ENCODE measurements around the gene MKNK1. TPM values are rescaled to one million over a fixed set of nuclear protein-coding genes. Genes with fewer than 3 reads are reported as not detected.

Gene MKNK1
- total RNA-seq, 2 experiments from 2014 or later: 28.3 to 28.9 TPM

DNA sequence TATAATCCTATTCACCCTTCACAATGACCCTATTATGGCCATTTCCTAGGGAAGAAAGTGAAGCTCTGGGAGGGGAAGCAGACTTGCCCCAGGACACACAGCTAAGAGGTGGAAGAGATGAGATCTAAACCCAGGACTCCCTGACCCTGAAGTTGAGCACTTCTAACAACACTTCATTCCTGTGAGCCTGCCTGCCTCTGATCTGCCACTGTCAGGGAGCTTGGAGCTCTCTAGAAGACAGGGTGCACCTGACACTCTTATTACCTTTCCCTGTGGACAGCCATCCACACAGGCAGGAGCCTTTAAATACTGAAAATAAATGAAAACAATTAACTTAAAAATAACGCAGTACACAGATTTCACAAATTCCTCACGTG, 599 bp downstream of the MKNK1 start:
- ChIA-PET CTCF (interaction anchor here (1.3 kb wide), 1 partner anchor 21 kb away, joined by 5 read pairs; no protein-coding TSS in a partner anchor), POLR2A (interaction anchor here (1.0 to 2.0 kb wide), 5 partner anchors 8 to 64 kb away, joined by 3 to 18 read pairs (median 7); partner anchors contain the start of genes ATPAF1 and MOB3C)

DNA sequence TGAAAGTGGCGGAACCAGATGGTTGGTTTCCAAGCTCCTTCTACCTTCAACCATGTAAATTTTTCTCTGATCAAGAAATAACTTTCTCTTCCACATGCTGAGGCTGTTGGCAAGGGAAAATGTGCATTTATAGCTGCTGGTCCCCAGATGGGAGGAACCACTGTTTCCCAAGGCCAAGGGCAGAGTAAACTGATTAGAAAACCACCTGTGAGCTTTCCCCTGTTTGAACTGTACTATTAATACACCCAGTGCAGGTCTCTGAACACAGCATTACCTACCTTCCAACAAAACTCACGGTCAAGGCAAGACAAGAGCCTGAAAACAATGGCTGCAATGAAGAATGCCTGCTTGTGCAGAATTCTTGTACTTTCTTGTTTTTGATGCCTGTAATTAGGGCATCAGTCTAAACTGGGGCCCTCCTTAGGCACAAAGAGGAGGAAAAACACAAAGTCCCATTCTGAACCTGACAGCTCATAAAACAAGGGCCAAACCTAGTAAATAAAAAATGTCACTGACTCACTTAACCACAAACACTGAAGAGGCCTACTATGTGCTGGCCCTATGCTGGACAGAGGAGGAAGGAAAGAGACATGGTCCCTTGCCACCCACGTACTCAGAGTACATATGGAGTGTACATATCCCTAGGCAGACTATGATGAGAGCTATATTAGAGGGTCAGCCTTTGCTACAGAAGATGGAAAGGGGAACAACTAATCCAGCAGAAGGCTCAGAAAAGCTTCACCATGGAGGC, 2.6 kb downstream of the MKNK1 start:
- POLR2A ChIA-PET: no interaction called here
- CTCF ChIA-PET: interaction anchor here (0.6 kb wide), 1 partner anchor 869 kb away, joined by 6 read pairs; no protein-coding TSS in a partner anchor

DNA sequence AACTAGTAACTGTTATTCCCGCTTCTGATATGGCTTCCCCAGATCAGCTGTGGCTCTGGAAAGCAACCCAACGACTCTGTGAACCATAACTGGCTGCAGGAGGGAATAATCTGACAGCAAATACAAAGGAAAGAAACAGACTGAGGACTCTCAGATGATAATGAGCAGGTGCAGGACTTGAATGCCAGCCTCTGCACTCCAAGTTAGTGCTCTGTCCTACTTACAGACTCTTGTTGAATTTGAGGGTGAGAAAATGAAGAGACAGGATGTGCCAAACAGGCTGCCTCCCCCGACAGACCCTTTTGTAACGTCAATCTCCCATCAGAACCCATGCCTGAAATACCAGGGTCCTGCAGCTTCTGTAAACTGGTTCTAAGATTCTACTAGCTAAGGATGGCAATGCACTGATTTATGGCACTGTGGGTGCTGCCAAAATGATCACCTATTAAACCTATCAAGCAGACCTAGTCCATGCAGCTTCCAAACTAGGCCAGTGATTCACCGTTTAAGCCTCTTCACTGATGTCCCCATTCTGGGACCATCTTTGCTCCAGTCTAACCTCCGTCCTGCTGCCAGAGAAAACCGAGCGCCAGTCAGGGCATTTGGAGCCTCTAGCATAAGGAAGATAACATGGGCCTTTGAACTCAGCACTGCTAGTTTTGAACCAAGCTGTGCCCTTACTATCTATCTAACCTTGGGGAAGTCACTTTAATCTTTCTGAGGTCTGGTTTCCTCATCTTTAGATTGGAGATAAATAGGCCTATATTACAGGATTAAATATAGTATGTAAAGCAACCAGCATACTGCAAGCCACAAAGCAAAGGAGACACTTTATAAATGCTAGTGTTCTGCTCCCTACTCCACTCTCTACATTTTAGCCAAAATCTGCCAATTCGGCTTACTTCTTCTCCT, 4.8 kb downstream of the MKNK1 start:
- POLR2A ChIA-PET: no interaction called here
- CTCF ChIA-PET: no interaction called here

DNA sequence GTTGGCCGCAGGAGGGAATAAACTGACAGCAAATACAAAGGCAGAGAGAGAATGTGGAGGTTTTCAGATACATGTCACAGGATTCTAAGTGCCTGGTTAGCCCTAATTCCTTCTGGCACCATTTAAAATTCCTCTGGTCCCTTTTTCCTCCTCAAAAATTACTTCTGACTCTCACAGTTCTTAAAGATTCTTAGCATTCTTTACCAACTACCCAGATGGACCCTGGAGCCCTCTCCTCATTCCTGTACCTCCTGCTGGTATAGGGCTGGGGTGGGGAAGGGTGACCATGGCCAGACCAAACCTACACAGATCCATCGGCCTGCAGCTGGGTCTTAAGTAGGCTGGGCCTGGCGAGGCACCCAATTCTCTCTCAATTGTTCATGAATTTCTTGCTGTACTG, 7.2 kb downstream of the MKNK1 start:
- CTCF ChIA-PET: no interaction called here
- POLR2A ChIA-PET: no interaction called here

DNA sequence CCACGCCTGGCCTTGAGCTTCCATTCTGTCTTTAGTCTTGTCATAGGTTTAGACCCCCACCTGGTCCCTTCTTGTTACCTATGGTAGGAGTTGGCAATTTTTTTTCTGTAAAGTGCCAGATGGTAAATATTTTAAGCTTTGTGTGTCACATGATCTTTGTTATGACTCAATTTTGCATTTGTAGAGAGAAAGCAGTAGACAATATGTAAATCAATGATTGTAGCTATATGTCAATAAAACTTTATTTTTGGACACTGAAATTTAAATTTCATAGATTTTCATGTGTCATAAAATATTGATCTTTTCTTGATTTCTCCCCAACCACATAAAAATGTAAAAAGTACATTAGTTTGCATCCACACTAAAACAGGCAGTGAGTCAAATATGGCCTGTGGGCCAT, 8.0 kb downstream of the MKNK1 start:
- ChIA-PET POLR2A (interaction anchor here (1.1 kb wide), 1 partner anchor 8 kb away, joined by 3 read pairs; the partner anchor contains the start of gene MKNK1), CTCF (no interaction called here)

DNA sequence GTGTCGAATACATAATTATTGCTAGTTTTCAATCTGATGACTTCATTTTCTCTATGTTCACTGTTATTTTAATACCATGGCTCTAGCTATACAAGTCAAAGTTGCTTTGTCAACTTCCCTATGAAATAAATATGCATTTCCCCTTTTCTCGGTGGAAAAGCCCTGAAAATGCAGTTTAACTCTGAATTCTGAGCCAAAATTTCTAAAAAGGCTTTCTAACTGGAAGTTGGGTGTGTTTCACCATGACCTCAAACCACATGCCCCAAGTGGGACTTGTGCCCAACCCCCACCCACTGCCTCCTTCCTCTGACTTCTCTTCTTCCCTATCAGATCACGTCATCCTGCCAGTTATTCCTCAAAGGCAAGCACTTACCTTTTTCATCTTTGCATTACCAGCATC, 8.9 kb downstream of the MKNK1 start:
- CTCF ChIA-PET: no interaction called here
- POLR2A ChIA-PET: interaction anchor here (1.1 kb wide), 1 partner anchor 9 kb away, joined by 3 read pairs; the partner anchor contains the start of gene MKNK1

DNA sequence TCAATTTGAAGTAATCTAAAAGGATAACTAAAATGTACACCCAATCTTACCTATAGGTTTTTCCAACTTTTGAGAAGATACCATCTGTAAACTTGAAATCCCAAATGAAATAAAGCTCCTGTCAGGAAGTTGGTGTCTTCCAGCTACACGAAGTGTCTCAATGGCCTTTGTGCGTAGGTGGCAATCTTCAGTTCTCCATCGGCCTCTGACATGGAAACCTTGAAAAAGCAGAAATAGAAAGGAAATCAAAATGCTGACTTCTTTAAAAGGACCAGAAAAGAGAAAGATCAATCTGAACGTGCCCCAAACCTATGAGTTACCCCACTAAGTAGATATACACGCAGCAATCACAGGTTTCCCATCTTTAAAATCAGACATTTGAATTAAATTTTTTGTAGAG, 10.0 kb downstream of the MKNK1 start:
- POLR2A ChIA-PET: interaction anchor here (0.7 kb wide), 1 partner anchor 30 kb away, joined by 6 read pairs; no protein-coding TSS in a partner anchor
- CTCF ChIA-PET: no interaction called here

DNA sequence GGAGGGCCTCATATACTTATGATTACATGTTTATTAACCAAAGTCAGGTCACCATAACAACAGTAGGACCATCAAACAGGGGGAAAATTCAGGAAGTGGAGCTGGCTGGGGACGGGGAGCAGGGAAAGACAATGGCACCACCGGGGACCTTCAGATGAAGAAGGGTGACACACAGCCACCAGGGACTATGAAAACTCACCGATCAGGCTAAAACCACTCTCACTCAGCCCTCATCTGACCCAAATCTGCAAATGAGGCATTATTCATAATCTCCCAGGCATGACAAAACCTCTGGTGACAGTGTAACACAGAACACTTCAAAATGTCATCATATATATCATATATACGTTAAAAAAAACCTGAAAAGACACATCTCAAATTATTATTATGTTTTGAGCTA, 11.2 kb downstream of the MKNK1 start:
- CTCF ChIA-PET: no interaction called here
- POLR2A ChIA-PET: no interaction called here

DNA sequence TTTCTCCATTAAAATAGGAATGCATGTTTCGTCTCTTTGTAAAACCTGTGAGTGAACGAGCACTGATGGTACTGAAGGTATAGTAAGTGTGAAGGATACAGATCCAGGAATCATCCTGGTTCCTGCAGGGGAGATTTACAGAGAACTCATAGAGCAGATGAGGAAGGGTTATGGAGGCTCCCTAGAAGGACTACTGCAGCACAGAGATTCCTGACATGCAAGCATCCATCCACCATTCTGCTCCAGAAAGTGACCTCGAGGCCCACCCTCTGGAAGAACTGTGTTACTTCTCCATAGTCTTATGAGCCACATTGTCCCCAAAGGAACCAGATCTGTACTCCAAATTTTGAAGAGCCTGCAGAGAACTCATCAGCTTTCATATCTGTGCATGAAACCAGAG, 14.5 kb downstream of the MKNK1 start:
- CTCF ChIA-PET: no interaction called here
- POLR2A ChIA-PET: no interaction called here

DNA sequence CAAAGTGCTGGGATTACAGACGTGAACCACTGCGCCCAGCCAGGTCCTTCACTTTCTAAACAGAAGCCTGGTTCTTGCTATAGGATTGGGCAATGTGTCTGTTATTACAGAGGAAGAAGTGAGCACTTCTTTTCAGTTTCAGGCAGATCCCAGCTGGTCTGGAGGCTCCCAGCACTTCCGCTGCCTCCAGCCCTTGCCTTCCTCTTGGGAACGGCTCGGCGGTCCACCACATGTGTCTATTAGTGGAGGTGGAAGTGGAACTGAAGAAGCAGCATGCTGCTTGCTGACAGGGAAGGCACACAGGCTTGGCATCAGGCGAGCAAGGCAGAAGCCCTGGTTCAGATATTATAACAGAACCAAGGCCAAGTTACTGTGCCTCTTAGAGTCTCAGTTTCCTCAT, 17.0 kb downstream of the MKNK1 start:
- ChIA-PET CTCF (interaction anchor here (1.1 kb wide), 1 partner anchor 39 kb away, joined by 3 read pairs; no protein-coding TSS in a partner anchor), POLR2A (no interaction called here)

DNA sequence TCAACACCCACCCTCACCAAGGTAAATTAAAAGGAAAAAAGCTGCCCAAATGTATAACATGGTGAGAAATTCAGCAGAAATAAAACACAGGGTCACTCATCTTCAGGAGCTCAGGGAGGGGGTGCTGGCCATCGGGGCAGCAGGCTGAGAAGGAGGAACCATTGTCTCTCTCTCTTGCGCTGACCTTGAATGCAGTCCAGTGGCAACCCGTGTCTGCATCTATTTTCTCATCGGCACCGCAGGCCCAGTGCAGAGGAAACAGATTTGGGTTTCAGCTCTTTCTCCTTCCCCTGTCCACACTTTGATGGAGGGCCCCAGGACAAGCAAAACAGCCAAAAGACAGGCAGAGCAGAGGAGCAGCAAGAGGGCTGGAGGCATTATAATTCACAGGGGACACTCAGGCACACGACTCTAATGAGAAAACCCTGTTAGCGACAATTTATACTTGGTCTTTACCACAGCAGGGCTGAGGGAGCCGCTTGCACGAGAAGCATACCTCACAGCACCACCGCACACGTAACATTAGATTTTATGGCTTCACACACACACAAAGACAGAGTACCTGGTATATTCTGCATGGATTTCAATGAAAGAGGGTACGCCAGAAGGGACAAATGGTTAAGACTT, 18.6 kb downstream of the MKNK1 start:
- CTCF ChIA-PET: no interaction called here
- POLR2A ChIA-PET: interaction anchor here (0.7 kb wide), 1 partner anchor 31 kb away, joined by 7 read pairs; the partner anchor contains the start of gene MOB3C

DNA sequence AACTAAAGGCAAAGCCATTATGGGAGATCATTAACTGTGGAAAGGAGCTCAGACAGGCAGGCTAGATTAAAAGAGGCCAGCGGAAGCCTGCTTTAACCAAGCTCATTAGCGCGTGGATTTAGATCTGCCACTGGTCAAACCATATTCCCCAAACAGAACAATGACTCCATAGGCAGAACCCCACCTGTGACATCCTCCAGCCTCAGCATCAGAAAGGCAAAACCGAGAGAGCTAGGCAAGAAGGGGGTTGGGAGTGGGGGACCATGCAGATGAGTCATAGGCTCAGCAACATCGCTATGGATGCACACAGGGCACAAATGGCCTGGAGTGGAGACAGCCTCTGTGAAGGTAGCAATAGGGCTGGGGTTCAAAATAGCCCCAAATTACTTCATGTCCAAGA, 20.6 kb downstream of the MKNK1 start:
- CTCF ChIA-PET: interaction anchor here (1.8 kb wide), 1 partner anchor 20 kb away, joined by 5 read pairs; the partner anchor contains the start of gene MKNK1
- POLR2A ChIA-PET: no interaction called here

DNA sequence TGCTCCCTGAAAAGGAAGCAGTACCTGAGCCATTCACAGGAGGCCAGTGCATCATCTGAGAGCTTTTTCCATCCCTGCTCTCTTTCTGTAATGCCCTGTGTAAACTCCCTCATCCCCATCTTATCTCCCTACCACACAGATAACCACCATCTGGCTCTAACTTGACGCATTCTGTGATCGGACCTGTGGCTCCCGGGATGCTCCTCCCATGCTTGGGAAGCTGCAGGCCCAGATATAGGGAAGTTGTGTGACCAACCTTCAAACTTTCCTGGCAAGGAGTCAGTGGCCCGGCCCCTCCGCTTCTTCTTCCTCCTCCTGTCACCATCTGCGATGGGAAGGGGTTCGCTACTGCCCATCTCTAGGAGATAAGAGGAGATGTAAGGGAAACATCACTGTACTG, 21.1 kb downstream of the MKNK1 start:
- CTCF ChIA-PET: interaction anchor here (1.3 to 1.8 kb wide), 2 partner anchors 10 to 21 kb away, joined by 3 to 5 read pairs; partner anchors contain the start of gene MKNK1

DNA sequence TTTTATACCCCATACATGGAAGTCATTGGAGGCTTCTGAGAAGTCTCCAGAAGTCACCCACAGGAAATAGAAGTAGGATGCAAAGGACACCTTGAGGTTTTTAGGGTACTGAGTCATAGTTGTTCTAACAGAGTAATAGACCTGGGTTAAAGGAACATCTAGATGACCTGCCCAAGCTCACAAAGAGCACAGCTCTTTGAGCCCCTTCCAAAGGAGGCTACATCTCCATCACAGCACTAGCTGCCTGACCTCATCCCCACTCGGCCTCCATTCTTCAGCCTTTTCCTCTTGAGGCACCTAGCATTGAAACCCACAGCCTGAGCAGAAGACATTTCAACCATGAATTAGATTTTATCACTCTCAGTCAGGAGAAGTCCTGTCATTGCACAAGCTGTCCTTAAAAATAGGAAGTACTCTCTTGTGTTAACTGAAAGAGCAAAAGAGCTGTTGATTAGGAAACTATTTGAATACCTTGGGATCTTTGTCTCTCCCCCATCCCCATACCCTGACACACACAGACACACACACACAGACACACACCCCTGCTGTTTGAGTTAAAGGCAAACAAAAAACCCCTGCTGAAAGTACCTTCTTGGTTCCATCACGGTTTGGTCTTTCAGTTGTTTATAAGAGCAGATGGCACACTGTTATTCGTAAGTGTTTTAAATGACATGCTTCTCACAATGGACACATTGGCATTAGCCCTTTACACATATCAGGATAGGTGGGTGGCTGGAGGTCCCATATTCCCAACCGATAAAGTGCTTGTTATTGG, 22.2 kb downstream of the MKNK1 start:
- ChIA-PET POLR2A (interaction anchor here (0.6 to 1.2 kb wide), 3 partner anchors 22 to 34 kb away, joined by 3 read pairs; partner anchors contain the start of genes MKNK1 and MOB3C), CTCF (interaction anchor here (0.6 to 1.8 kb wide), 3 partner anchors 9 to 271 kb away, joined by 3 to 5 read pairs (median 3); partner anchors contain the start of gene MKNK1)

More for the DNA sequence above, 21.1 kb downstream of the MKNK1 start:
- POLR2A ChIA-PET: interaction anchor here (1.2 kb wide), 1 partner anchor 21 kb away, joined by 3 read pairs; the partner anchor contains the start of gene MKNK1

DNA sequence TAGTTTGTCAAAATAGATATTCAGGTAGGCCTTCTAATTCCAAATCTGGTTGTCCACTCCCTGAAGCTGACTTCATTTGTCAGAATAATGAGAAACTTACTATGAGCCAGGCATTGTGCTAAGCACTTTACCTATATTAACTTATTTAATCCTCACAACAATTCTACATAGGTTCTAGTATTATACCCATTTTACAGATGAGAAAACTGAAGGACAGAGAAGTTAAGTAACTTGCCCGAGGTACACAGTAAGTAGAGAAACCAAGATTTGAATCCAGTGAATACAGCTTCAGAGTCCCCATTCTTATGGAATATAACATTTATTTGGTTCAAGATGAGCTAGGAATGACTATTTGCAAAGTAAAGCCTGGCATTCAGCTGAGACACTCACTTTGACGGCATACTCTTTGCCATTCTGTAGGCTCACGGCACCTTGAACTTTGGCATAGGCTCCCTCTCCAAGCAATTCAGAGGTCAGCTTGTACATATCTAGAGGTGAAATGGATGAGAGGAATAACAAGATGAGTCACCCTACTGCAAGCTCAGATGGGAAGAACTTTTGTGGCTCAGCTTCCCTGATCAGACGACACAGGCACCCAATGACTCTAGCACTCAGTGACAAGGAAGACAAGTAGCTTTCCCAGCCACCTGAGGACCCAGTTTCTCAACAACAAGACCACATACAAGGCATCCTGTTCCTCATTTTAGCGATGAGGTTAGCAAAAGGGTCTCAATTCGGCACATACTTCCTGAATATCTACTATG, 23.7 kb downstream of the MKNK1 start:
- ChIA-PET POLR2A (no interaction called here), CTCF (no interaction called here)

DNA sequence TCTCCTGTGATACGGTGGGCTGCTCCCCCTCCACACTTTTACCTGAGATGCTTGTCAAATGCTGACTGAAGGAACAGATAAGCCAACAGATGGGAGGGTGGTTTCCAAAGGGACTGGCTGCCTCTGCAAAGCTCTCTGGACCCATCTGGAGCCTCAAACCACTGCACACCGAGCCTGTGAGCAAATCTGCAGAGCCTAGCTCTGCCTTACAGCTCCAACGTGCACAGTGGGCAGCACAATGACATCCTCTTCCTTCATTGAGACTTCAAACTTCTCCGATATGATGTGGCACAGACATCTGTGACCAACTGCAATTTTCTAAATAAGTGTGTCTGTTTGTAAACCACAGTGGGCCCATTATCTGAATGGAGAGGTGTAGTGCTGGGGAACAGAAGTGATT, 26.4 kb downstream of the MKNK1 start:
- ChIA-PET CTCF (no interaction called here), POLR2A (interaction anchor here (0.7 kb wide), 1 partner anchor 10 kb away, joined by 6 read pairs; no protein-coding TSS in a partner anchor)

DNA sequence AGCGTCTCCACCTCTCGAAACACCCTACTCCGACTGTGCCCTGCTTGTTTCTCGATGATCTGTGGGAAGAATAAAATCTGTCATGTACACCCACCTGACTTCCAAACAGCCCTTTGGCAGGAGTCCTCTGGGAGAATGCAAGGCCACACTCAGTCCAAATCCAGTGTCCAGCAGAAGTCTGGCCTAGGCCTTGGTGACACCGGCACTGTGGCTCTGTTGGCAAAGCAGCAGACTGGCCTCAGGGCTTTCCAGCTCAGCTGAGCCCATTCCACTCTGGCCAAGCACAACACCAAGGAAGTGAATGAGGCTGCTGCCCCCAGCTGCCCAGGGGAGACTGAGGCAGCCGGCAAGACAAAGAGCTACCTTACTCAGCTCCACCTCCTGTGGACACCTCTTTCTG, 27.5 kb downstream of the MKNK1 start:
- ChIA-PET POLR2A (no interaction called here), CTCF (no interaction called here)

DNA sequence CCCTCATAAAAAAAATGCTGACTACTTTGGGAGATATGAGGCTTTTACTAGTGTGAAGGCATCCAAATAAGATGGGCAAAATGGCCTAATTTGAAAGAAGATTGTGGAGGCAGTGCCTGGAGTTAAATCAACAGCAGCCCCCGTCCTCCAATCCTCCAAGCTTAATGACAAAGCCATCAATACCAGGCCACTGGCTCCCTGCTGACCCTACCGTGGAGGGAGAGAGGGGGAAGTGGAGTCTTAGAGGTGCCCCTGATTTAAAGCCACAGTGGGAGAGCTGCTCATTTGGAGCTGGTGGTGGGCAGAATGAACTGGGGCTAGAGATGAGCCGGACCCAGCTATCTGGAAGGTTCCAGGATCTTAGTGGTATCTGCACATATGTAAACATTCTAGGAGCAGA, 28.3 kb downstream of the MKNK1 start:
- ChIA-PET CTCF (no interaction called here), POLR2A (no interaction called here)
